BJ (cell line): Measurements from ENCODE around the gene DLX1. TPM values are rescaled to one million over a fixed set of nuclear protein-coding genes. Genes with fewer than 3 reads are reported as not detected.

Experiments
- CTCF ChIA-PET: fragments of 350-600 bp; formaldehyde crosslinking; extraction: SDS; loops from one replicate; lab custom pipeline; 2021; ENCODE audit warnings: antibody characterized with exemption, inconsistent platforms; lab: Yijun Ruan, JAX
- POLR2A ChIA-PET: fragments of 300-600 bp; sonication (Branson Sonifier 250); formaldehyde crosslinking; extraction: SDS; loops from one replicate; lab custom pipeline; 2021; ENCODE audit warnings: antibody characterized with exemption; lab: Charles Lee
- DNase-seq: peaks from one replicate; pipeline ENCODE4 v3.0.0-alpha.2; 2011; ENCODE audit warnings: low read depth
- H3K27me3 ChIP-seq: 2 replicates; pipeline ENCODE4 v1.6.0; 2011; ENCODE audit warnings: low read length; ENCODE audit not compliant: control insufficient read depth, insufficient read depth
- H3K36me3 ChIP-seq: 2 replicates; pipeline ENCODE4 v1.5.1; 2011; ENCODE audit warnings: low read length; ENCODE audit not compliant: control insufficient read depth, insufficient read depth
- H3K4me3 ChIP-seq: 2 replicates; pipeline ENCODE4 v1.5.1; 2011; ENCODE audit warnings: low read depth, mild to moderate bottlenecking, control low read depth, low read length
- polyA plus RNA-seq: library from polyadenylated mRNA; depleted of rRNA; stranded (reverse); fragments of >200 nt; gene quantifications from 2 replicates; pipeline ENCODE4 v1.2.3, GENCODE V29; 2011
- TF ChIP-seq, protein P1 (sequence below): IDR thresholded peaks from 2 replicates; pipeline ENCODE4 v1.5.1; 2011; ENCODE audit warnings: low read depth, mild to moderate bottlenecking, control low read depth, inconsistent platforms, low read length, moderate library complexity; ENCODE audit not compliant: insufficient read depth

DLX1 gene
- polyA plus RNA-seq, 1 experiment: 1.4 TPM

DNA sequence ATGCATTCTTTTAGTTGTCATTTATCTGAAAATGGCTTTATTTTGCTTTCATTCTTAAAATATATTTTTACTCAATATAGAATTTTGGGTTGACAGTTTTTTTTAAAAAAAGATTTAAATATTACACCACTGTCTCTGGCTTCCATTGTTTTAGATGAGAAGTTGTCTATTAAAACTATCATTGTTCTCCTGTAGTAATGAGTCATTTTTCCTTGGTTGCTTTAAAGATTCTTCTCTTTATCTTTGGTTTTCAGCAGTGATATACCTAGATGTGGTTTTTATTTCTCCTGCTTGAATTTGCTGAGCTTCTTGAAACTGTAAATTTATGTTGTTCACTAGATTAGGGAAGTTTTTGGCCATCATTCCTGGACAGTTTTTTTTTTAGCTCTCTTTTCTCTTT lies 44.1 kb downstream of the DLX1 start:
- Histone ChIP-seq H3K27me3 (no peaks in the 10 kb centered on the region), H3K36me3 (no peaks in the 10 kb centered on the region), H3K4me3 (no peak overlapping the region)
- TF ChIP-seq, protein P1, sequence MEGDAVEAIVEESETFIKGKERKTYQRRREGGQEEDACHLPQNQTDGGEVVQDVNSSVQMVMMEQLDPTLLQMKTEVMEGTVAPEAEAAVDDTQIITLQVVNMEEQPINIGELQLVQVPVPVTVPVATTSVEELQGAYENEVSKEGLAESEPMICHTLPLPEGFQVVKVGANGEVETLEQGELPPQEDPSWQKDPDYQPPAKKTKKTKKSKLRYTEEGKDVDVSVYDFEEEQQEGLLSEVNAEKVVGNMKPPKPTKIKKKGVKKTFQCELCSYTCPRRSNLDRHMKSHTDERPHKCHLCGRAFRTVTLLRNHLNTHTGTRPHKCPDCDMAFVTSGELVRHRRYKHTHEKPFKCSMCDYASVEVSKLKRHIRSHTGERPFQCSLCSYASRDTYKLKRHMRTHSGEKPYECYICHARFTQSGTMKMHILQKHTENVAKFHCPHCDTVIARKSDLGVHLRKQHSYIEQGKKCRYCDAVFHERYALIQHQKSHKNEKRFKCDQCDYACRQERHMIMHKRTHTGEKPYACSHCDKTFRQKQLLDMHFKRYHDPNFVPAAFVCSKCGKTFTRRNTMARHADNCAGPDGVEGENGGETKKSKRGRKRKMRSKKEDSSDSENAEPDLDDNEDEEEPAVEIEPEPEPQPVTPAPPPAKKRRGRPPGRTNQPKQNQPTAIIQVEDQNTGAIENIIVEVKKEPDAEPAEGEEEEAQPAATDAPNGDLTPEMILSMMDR: no peak
- ChIA-PET CTCF (interaction anchor here (0.6 to 1.3 kb wide), 6 partner anchors 26 to 423 kb away, joined by 3 to 4 read pairs (median 3); no protein-coding TSS in a partner anchor), POLR2A (no interaction called here)
- no peak for DNase-seq

DNA sequence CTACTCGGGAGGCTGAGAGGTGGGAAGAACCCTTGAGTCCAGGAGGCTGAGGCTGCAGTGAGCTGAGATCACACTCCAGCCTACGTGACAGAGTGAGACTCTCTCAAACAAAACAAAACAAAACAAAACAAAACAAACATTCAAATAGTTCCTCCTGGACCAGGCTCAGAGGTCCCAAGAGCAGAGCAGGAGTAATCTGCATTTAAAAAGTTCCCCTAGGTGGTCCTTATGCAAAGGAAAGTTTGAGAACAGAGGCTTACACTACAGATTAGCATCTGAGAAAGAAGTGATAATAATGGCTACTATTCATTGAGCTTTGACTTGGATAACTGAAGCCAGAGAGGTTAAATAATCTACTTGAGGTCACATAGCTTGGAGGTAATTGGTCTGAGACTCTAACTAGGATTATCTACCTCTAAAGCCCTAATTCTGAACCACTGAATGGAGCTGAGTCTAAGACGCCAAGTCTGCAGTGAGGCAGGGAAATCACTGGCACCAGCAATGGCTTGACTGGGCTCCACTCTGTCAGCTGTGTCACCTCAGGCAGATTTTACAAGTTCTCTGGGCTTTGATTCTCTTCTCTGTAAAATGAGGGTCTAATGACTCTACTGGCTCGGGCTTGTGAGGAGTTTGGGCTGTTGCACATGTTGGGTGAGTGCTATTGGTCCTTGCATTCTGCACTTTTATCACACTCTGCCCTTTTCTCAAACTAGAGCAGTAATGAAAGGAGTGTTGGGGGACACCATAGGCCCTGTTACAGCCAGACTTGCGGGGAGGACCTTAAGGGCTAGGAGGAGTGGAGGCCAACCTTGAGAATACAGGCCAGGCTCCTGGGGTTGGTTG lies 46.6 kb downstream of the DLX1 start:
- H3K4me3 ChIP-seq: no peak overlapping the region
- DNase-seq: no peak
- TF ChIP-seq, protein P1: no peak
- ChIA-PET POLR2A (no interaction called here), CTCF (interaction anchor here (0.7 to 1.3 kb wide), 5 partner anchors 9 to 428 kb away, joined by 3 read pairs; no protein-coding TSS in a partner anchor)
- no peaks in the 10 kb centered on the region for H3K36me3 ChIP-seq
- no peaks in the 10 kb centered on the region for H3K27me3 ChIP-seq

DNA sequence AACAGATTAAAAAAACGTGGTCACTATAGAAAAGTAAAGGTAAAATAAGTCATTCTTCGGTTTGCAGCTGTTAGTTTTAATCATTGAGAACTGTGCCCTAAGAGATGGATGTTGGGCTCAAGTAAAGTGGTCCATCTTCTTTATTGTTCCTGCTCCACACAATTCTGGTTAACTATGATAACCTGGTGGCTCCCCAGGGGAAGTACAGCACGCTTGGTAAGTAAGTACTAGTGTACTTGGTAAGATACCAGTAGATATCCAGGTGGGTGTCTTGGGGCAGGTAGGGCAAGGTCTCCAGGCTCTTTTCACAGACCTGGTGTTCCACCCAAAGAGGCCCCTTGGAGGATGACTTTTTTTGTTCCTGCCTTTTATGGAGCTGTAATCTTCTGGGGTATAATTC lies 49.0 kb downstream of the DLX1 start:
- CTCF ChIA-PET: no interaction called here
- POLR2A ChIA-PET: no interaction called here

DNA sequence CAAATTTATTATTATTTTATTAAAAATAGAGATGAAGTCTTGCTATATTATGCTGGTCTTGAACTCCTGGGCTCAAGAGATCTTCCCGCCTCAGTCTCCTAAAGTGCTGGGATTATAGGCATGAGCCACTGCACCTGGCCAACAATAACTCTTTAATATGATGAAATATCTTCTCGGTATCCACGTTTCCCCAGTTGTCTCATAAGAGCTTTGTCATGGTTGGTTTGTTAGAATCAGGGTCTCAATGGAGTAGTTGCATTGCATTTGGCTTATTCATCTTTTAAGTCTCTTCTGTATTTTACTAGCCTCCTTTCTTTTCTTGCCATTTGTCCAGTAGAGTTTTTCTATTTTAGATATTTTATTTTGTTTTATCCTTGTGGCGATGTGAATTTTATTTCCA lies 50.1 kb downstream of the DLX1 start:
- Histone ChIP-seq H3K27me3 (no peaks in the 10 kb centered on the region; the same call in 1 of the 2 replicates), H3K4me3 (no peak overlapping the region), H3K36me3 (no peaks in the 10 kb centered on the region)
- DNase-seq: no peak
- ChIA-PET POLR2A (no interaction called here), CTCF (interaction anchor here (3.0 kb wide), 1 partner anchor 8 kb away, joined by 15 read pairs; no protein-coding TSS in a partner anchor)
- TF ChIP-seq, protein P1: no peak

More for the DNA sequence above, 49.0 kb downstream of the DLX1 start:
- no peak for DNase-seq
- TF ChIP-seq, protein P1: no peak
- no peak overlapping the region for H3K4me3 ChIP-seq
- H3K27me3 ChIP-seq: no peaks in the 10 kb centered on the region
- no peaks in the 10 kb centered on the region for H3K36me3 ChIP-seq

DNA sequence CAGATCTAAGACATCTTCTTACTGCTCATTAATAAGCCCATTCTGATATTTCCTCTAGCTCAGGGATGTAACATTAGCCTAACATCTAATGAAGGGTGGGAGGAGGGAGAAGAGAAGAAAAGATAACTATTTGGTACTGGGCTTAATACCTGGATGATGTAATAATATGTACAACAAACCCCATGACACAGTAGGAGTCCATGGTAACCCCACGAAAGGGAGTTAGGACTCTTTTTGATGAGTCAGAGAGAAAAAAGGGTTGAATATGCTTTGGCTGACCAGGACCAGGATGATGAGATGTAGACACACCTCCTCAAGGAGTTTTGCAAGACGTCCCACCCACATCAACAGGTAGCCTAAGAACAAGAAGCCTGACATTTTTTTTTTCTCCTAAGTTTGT lies 51.8 kb downstream of the DLX1 start:
- ChIA-PET CTCF (interaction anchor here (3.0 kb wide), 1 partner anchor 10 kb away, joined by 15 read pairs; no protein-coding TSS in a partner anchor), POLR2A (no interaction called here)
- TF ChIP-seq, protein P1: no peak
- H3K36me3 ChIP-seq: no peaks in the 10 kb centered on the region
- no peak overlapping the region for H3K4me3 ChIP-seq
- H3K27me3 ChIP-seq: no peaks in the 10 kb centered on the region; the same call in 1 of the 2 replicates
- DNase-seq: no peak
